Astrocyte (in vitro differentiated cells and primary cell): ENCODE measurements around the gene ETV3. TPM values are rescaled to one million over a fixed set of nuclear protein-coding genes. Genes with fewer than 3 reads are reported as not detected.

Source experiments
- DNase-seq: peaks from one replicate; pipeline ENCODE4 v3.0.0-alpha.2; 2010; ENCODE audit warnings: low read depth
- FAIRE-seq: peaks from 2 replicates; lab custom pipeline; 2011; peaks lifted over from hg19 to GRCh38; lab: Jason Lieb, UNC
- H2AFZ ChIP-seq: 2 replicates; pipeline ENCODE4 v1.6.0; 2012; ENCODE audit warnings: low read depth, low read length, inconsistent platforms
- H3K27ac ChIP-seq: 2 replicates; pipeline ENCODE4 v1.5.1; 2011; ENCODE audit warnings: low read depth, low read length, inconsistent platforms
- H3K27me3 ChIP-seq: 2 replicates; pipeline ENCODE4 v1.6.0; 2011; ENCODE audit warnings: low read length, inconsistent platforms; ENCODE audit not compliant: insufficient read depth
- H3K36me3 ChIP-seq: 2 replicates; pipeline ENCODE4 v1.5.1; 2011; ENCODE audit warnings: low read length, inconsistent platforms; ENCODE audit not compliant: insufficient read depth
- H3K4me1 ChIP-seq: 2 replicates; pipeline ENCODE4 v1.5.1; 2011; ENCODE audit warnings: low read length, inconsistent platforms; ENCODE audit not compliant: insufficient read depth
- H3K4me2 ChIP-seq: 2 replicates; pipeline ENCODE4 v1.6.0; 2012; ENCODE audit warnings: low read length, inconsistent platforms
- H3K4me3 ChIP-seq: 2 replicates; pipeline ENCODE4 v1.5.1; 2011; ENCODE audit warnings: low read depth, mild to moderate bottlenecking, low read length, inconsistent platforms; ENCODE audit not compliant: insufficient read depth
- H3K79me2 ChIP-seq: 2 replicates; pipeline ENCODE4 v1.6.0; 2012; ENCODE audit warnings: mild to moderate bottlenecking, low read length, inconsistent platforms; ENCODE audit not compliant: insufficient read depth
- H3K9ac ChIP-seq: 2 replicates; pipeline ENCODE4 v1.6.0; 2012; ENCODE audit warnings: mild to moderate bottlenecking, low read length, inconsistent platforms
- H3K9me3 ChIP-seq: 2 replicates; pipeline ENCODE4 v1.5.1; 2012; ENCODE audit warnings: low read depth, mild to moderate bottlenecking, low read length, inconsistent platforms; ENCODE audit not compliant: insufficient read depth
- H4K20me1 ChIP-seq: 2 replicates; pipeline ENCODE4 v1.6.0; 2012; ENCODE audit warnings: low read length, inconsistent platforms; ENCODE audit not compliant: insufficient read depth
- H3K27ac Mint-ChIP-seq: one replicate; pipeline ENCODE4 v1.8.0; 2021; ENCODE audit warnings: mild to moderate bottlenecking, mixed read lengths; ENCODE audit not compliant: unreplicated experiment
- H3K27me3 Mint-ChIP-seq: one replicate; pipeline ENCODE4 v1.8.0; 2021; ENCODE audit warnings: low read depth, mixed read lengths; ENCODE audit not compliant: unreplicated experiment
- H3K36me3 Mint-ChIP-seq: one replicate; pipeline ENCODE4 v1.8.0; 2021; ENCODE audit warnings: low read depth, mixed read lengths; ENCODE audit not compliant: unreplicated experiment
- H3K4me1 Mint-ChIP-seq: one replicate; pipeline ENCODE4 v1.8.0; 2021; ENCODE audit warnings: low read depth, mixed read lengths; ENCODE audit not compliant: unreplicated experiment
- H3K4me3 Mint-ChIP-seq: one replicate; pipeline ENCODE4 v1.8.0; 2021; ENCODE audit warnings: mild to moderate bottlenecking, moderate library complexity, mixed read lengths; ENCODE audit not compliant: unreplicated experiment
- H3K9me3 Mint-ChIP-seq: one replicate; pipeline ENCODE4 v1.8.0; 2021; ENCODE audit warnings: mild to moderate bottlenecking, mixed read lengths; ENCODE audit not compliant: unreplicated experiment
- EZH2 ChIP-seq: IDR thresholded peaks from 2 replicates; pipeline ENCODE4 v1.6.1; 2012; ENCODE audit warnings: mild to moderate bottlenecking, low read length, inconsistent platforms; ENCODE audit not compliant: insufficient read depth
- total RNA-seq: library from RNA; stranded (reverse); gene quantifications from 2 replicates; pipeline ENCODE4 v1.2.1, GENCODE V29; 2021
- TF ChIP-seq, protein P1 (sequence below): IDR thresholded peaks from 2 replicates; pipeline ENCODE4 v1.5.1; 2011; ENCODE audit warnings: low read depth, mild to moderate bottlenecking, inconsistent platforms, low read length, moderate library complexity; ENCODE audit not compliant: insufficient read depth

Gene ETV3
- total RNA-seq, 1 donor from 2014 or later, result 37.5 TPM

DNA sequence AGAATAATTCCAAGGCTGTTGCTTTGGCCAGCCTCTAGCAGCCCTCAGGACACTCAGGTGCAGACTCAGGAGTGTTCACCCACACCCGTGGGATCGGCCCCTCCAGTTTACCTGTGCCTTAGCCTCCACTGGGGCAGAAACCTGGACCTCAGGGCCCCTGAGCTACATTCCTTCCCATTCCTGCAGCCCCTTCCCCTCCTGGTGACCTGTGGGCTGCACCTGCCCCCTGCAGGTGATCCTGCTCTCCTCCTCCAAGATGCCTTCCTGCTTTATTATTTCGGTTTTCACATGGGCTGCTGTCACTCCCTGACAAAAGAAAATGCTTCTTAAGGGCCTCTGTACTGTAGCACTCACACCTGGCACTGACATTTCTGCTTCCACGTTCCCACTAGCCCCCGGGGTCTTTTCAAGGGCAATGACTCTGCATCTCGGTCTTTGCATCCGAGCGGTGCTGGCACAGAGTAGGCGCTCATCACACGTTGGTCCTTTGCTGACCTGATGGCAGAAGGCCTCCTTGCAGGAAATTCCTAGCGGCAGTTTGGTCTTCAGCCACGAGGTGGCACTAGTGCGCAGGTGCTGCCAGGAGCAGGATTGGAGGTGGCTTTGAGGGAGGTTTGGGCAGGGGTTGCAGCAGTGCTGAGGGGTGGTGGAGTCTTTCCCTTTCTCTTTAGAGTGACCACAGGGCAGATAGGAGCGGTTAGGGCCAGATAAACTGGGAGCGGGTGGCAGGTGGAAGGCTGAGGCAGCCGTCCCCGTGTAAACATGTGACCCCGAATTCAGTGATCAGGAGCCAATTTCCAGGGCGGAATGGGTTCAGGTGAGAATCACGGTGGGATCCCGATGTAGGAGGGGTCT, 25.3 kb upstream of the ETV3 start:
- H3K4me3 ChIP-seq, result no peak overlapping the region
- H3K27ac Mint-ChIP-seq, result no peak overlapping the region

DNA sequence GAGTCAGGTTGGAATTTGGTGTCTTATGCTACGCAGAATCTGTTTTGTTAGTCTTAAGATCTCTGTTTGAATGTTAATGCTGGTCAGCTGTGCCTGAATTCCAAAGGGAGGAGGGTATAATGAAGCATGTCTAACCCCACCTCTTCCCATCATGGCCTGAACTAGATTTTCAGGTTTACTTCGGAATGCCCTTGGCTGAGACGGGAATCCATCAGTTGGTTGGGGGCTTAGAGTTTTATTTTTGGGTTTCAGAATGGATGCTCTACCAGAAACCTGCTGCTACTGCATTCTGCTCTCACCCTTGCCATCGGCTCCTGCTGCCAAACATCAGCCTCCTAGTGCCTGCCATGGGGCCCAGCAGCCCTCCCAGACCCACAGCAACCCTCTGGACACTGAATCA, 24.1 kb upstream of the ETV3 start:
- Mint-ChIP-seq H3K27ac (no peak overlapping the region), H3K36me3 (no peaks in the 10 kb centered on the region), H3K4me3 (no peak overlapping the region), H3K4me1 (peaks cover 12% of the 10 kb centered on the region), H3K27me3 (peaks cover 4% of the 10 kb centered on the region), H3K9me3 (no peaks in the 10 kb centered on the region)
- Histone ChIP-seq H3K9me3 (peaks cover 3% of the 10 kb centered on the region), H3K4me2 (no peak overlapping the region), H3K36me3 (no peaks in the 10 kb centered on the region), H3K4me1 (peaks cover 7% of the 10 kb centered on the region), H2AFZ (no peak overlapping the region), H4K20me1 (no peaks in the 10 kb centered on the region), H3K79me2 (no peaks in the 10 kb centered on the region), H3K4me3 (no peak overlapping the region), H3K27ac (no peak overlapping the region), H3K9ac (no peak overlapping the region), H3K27me3 (peaks cover 4% of the 10 kb centered on the region)
- TF ChIP-seq EZH2, result no peak
- TF ChIP-seq, protein P1, sequence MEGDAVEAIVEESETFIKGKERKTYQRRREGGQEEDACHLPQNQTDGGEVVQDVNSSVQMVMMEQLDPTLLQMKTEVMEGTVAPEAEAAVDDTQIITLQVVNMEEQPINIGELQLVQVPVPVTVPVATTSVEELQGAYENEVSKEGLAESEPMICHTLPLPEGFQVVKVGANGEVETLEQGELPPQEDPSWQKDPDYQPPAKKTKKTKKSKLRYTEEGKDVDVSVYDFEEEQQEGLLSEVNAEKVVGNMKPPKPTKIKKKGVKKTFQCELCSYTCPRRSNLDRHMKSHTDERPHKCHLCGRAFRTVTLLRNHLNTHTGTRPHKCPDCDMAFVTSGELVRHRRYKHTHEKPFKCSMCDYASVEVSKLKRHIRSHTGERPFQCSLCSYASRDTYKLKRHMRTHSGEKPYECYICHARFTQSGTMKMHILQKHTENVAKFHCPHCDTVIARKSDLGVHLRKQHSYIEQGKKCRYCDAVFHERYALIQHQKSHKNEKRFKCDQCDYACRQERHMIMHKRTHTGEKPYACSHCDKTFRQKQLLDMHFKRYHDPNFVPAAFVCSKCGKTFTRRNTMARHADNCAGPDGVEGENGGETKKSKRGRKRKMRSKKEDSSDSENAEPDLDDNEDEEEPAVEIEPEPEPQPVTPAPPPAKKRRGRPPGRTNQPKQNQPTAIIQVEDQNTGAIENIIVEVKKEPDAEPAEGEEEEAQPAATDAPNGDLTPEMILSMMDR, result no peak
- DNase-seq, result no peak
- FAIRE-seq, result no peak

More for the DNA sequence above, 25.3 kb upstream of the ETV3 start:
- Mint-ChIP-seq H3K27me3 (peaks cover 4% of the 10 kb centered on the region), H3K4me3 (no peak overlapping the region), H3K9me3 (no peaks in the 10 kb centered on the region), H3K36me3 (no peaks in the 10 kb centered on the region), H3K4me1 (peaks cover 2% of the 10 kb centered on the region)
- Histone ChIP-seq H3K9me3 (peaks cover 3% of the 10 kb centered on the region), H3K36me3 (no peaks in the 10 kb centered on the region), H3K4me1 (no peaks in the 10 kb centered on the region), H3K4me2 (peak overlapping the region; percentile 47), H3K27me3 (peaks cover 8% of the 10 kb centered on the region), H2AFZ (no peak overlapping the region), H3K79me2 (no peaks in the 10 kb centered on the region), H4K20me1 (no peaks in the 10 kb centered on the region), H3K27ac (no peak overlapping the region), H3K9ac (no peak overlapping the region)
- TF ChIP-seq, protein P1, result peak; percentile 85
- no peak for TF ChIP-seq EZH2
- DNase-seq, result no peak
- FAIRE-seq, result no peak

DNA sequence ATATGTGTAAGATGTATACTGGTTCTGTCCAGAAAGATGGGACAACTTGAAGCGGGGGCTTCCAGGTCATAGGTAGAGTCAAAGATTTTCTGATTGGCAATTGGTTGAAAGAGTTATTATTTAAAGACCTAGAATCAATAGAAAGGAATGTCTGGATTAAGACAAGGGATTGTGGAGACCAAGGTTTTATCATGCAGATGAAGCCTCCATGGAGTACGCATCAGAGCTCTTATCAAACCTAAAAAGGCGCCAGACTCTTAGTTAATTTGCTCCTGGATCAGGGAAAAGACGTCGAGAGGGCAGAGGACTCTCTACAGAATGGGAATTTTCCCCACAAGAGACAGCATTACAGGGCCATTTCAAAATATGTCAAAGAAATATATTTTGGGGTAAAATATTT, 23.7 kb upstream of the ETV3 start:
- Histone ChIP-seq H3K27ac (no peak overlapping the region), H3K9ac (no peak overlapping the region), H3K4me1 (peaks cover 11% of the 10 kb centered on the region), H3K79me2 (no peaks in the 10 kb centered on the region), H3K9me3 (peaks cover 3% of the 10 kb centered on the region), H3K36me3 (no peaks in the 10 kb centered on the region), H4K20me1 (no peaks in the 10 kb centered on the region), H3K27me3 (peaks cover 4% of the 10 kb centered on the region), H3K4me3 (no peak overlapping the region), H3K4me2 (no peak overlapping the region), H2AFZ (no peak overlapping the region)
- Mint-ChIP-seq H3K27me3 (no peaks in the 10 kb centered on the region), H3K4me1 (peaks cover 16% of the 10 kb centered on the region), H3K27ac (no peak overlapping the region), H3K36me3 (no peaks in the 10 kb centered on the region), H3K9me3 (no peaks in the 10 kb centered on the region), H3K4me3 (no peak overlapping the region)
- FAIRE-seq (no peak), DNase-seq (no peak)
- TF ChIP-seq, protein P1, result no peak
- TF ChIP-seq EZH2, result no peak
